ENCODE results near the gene MMP24OS.

GRCh38 chr20:35318502-35319157 lies 40.7 kb upstream of the MMP24OS start:
- TF ChIP-seq CTCF (IDR thresholded peaks at IDR 0.05) (no peak), POLR2A (IDR thresholded peaks at IDR 0.05) (no peak), POLR2AphosphoS5 (IDR thresholded peaks at IDR 0.05) (no peak)

Measured in breast epithelium (tissue), 3 donors.